Ammon's horn (tissue), 1 donor: ENCODE results near the gene KCTD17.

ENCODE experiments used
- DNase-seq: peaks from one replicate; pipeline ENCODE4 v3.0.0-alpha.2; 2016; ENCODE audit warnings: low spot score

Gene KCTD17

DNA sequence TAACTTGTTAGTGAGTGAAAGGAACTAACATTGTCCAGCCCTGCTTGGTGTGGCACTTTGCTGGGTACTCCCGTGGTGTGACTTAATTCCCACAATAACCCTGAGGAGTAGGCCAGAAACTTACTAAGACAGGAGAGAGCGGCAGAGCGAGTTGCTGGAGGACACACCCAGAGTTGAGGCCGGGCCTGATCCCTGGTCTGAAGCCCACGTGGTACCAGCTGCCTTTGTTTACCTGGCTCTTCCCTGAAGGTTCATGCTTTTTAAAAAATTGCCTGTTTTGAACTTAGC is 31.4 kb upstream of the KCTD17 start:
- no peak for DNase-seq

DNA sequence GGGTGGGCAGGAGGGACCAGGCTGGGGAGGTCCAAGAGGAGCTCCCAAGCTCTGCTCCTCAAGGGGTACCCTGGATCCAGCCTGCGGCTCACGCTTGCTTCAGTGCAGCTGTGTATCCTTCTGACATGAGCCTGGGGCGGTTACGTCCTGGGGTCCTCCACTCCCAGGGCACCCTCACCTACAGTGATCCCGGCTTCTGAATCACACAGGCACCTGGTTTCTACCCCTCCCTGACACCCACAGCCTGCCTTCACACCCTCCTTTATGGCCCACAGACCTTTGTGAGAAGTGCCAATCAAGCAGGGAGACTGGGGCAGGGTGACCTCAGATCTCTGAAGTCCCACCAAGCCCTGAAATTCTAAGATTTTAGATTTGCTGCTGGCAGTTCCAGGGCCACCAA is 30.5 kb upstream of the KCTD17 start:
- no peak for DNase-seq

DNA sequence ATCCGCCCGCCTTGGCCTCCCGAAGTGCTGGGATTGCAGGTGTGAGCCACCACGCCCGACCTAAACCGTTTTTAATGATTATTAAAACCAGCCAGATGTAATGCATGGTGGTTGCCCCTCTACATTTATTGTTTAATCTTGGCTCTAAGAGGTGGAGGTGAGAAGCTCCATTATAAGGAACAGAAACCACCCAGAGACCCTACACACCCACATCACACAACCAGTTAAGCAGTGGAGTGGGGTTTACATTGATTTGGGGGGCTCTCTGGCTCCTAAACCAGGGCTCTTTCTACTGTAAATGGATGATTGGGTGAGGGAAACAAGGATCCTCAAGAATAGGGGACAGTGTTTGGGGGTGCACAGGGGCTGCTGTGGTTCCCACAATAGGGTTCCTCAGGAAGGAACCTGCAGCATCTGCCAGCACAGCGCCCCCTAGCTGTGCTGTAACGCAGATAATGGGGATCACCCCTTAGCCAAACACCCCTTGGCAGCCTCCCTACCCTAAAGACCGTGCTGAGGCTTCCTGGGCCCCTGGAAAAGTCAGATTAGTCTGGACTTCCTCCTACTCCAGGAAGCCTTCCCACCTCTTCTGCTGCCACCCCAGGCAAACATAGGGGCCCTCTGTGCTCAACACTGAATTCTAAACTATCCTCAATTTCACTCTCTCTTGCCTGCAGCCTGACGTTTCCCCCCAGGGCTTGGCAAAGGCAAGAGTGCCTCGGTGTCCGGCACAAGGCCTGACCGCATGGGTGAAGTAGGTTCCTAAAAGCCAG is 29.6 kb upstream of the KCTD17 start:
- DNase-seq: peak; percentile 71

DNA sequence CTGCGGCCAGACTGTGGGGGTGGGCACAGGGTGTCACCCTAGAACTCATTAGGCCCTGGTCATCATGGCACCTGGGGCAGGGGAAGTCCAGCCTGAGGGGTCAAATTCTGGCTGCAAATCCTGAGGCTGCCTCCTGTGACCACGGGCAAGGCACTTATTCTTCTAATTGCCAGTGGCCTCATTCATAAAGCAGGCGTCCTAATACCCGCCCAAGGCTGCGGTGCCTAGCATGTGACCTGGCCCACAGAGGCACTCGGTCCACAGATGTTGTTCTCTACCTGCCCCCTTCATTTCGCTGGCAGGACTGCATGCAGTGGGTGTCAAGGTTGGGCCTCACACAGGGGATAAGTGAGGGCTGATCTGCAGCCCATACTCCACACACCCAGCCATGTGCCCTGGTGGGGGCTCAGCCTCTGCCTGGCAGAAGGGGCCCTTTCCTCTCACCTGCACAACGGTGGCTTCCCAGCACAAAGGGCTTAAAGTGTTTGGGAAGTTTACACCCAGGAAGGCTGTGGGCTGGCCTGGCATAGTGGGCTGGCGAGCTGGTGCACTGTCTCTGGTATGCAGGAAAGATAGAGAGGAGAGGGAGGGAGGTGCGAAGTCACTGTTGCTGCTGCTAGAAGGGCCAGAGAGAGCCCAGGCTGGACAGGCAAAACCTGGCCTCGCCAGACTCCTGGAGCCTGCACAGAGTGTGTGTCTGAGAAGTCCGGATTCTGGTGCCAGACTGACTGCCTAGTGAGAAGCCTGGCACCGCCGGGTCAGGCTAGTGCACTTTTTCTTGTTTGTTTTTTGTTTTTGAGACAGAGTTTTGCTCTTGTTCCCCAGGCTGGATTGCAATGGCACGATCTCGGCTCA is 28.8 kb upstream of the KCTD17 start:
- peak; percentile 34 for DNase-seq

DNA sequence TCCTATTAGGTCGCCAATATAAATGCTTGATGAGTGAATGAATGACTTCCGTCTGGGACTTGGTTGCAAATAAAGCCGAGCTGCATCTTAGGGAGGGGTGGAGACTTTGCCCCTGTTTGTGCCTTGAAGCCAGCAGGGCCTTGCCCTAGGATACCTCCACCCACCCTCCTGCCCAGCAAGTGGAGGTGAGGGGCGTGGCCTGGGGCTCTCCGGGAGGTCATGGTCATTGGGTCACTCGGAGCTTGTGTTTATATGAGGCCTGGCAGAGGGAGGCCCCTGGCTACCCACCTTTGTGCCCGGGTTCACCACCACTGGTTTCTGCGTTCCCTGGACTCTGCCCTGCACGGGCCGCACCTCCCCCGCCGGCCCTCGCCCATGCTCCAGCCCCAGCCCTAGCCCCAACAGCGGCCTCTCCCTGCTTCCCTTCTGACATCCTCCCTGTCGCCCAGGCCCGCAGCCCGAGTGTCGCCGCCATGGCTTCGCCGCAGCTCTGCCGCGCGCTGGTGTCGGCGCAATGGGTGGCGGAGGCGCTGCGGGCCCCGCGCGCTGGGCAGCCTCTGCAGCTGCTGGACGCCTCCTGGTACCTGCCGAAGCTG is 27.7 kb upstream of the KCTD17 start:
- no peak for DNase-seq

DNA sequence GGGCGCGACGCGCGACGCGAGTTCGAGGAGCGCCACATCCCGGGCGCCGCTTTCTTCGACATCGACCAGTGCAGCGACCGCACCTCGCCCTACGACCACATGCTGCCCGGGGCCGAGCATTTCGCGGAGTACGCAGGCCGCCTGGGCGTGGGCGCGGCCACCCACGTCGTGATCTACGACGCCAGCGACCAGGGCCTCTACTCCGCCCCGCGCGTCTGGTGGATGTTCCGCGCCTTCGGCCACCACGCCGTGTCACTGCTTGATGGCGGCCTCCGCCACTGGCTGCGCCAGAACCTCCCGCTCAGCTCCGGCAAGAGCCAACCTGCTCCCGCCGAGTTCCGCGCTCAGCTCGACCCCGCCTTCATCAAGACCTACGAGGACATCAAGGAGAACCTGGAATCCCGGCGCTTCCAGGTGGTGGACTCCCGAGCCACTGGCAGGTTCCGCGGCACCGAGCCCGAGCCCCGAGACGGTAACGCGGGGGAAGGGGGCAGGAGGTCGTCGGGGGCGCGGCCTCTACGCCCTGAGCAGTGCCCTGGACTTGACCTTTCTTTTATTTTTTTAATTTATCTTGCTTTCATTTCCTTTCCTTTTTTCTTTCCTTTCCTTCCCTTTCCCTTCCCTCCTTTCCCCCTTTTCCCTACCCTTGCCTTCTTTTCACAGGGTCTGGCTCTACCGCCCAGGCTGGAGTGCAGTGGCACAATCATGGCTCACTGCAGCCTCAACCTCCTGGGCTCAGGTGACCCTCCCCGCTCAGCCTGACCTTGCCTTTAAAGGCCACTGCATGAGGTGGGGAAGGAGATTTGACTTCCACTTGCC is 27.0 kb upstream of the KCTD17 start:
- DNase-seq: no peak

DNA sequence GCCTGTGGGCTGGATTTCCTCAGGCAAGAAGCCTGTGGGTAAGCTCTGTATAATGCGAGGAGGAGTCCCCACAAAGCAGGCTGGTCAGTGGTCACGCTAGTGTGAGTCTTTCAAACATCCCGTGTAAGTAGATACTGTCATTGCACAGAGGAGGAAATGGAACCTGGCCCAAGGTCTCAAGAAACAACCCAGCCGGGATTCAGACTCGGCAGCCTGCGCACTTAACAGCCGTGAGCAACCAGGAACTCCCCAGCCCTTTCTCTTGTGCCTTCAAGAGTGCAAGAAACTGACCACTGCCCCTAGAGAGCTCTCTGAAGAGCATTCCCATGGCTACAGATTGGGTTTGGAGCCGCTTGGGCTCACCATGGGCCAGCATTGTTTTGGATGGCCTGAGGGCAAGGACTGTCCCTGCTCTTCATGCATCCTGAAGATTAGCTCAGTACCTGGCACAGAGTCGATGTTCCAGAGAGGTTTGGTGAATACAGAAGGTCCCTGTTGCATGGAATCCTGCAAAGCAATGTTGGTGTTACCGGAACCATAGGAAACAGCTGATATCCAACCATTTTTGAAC is 26.0 kb upstream of the KCTD17 start:
- no peak for DNase-seq

DNA sequence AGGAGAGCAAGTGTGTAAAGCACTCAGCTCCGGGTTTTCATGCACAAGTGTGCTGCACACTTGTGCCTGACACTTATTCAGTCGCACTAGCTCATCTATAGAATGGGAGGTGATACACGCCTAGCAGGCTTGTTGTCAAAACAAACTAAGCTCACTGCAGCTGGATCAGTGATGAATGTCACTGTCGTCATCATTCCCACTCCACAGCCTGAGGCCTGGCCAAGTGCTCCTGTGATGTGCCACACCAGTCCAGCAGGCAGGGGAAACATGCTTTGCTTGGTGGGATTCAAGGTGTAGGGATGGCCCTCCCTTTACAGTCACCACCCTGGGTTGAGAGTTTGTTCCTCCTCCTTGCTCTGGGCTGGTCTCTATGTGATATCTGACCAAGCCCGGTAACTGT is 25.2 kb upstream of the KCTD17 start:
- DNase-seq: no peak

DNA sequence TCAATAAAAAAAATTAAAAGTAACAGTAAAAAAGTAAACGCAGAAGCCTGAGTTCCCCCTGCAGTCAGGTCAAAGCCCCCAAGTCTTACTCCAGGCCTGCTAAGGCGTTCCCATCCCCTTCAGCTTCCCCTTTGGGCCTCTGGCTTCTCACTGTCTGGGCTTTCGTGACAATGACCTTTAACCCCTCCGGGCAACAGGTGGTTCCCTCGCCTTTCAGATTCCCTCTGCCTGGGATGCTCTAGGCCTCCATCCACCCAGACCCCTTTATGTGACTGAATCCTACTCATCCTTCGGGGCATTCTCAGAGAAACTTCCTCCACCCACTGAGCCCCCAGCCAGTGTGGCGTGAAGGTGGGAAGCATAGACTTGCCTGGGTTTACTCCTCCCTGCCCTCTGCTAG is 24.0 kb upstream of the KCTD17 start:
- DNase-seq: no peak

DNA sequence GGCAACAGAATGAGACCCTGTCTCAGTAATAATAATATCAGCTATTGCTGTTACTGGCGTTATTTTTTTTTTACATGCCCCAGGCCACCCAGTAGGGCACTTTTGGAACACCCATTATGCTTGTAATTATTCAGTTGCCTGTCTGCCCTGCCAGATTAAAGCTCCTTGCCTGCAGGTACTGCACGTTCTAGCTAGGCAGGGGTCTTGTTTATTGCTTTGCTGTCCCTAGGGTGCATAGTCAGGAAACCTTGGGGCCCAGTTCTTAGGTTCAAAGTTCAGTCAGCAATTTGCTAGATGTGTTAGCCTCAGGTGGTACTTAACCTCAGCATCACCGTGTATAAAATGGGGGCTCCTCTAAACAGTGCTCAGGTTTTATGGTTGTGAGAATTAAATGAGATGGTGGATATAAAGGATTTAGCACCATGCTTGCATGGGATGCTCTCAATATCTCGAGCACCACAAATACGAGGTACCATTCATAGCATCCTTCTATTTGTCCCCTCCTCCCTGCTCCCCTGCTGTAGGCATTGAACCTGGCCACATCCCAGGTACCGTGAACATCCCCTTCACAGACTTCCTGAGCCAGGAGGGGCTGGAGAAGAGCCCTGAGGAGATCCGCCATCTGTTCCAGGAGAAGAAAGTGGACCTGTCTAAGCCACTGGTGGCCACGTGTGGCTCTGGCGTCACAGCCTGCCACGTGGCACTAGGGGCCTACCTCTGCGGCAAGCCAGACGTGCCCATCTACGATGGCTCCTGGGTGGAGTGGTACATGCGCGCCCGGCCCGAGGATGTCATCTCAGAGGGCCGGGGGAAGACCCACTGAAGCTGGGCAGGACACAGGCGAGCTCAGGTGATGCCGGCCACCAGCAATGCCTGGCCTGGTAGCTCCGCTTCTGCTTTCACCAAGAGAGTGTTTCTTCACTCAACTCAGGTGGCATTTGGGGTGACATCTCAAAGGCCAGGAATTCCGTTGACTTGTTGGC is 22.6 kb upstream of the KCTD17 start:
- DNase-seq: no peak

DNA sequence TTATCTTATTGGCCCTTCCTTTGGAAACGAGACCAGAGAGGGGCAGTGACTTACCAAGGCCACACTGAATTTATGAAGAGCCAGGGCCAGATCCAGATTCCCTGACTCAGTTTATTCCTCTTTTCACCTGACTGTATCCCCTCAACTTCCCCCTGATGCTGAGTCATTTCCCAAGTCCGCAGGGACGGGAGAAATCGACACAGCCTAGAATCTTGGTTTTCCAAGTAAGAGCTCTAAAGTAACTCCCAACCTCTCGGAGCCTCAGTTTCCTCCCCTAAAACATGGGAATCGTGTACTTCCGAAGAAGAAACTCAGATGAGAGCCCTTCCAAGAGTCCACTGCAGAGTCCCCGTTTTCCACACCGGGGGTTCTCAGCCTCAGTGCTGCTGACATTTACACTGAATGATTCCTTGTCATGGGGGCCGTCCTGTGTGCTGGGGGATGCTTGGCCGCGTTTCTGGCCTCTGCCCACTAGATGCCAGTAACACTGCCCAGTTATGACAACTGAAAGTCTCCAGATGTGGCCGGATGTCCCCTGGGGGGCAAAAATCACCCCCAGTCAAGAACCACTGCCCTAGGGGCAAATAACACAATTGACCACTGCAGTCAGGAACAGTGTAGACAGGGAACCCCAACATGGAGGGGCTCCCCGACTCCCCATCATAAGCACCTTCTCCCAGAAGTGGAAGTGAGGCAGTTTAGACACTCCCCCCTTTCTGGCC is 20.8 kb upstream of the KCTD17 start:
- no peak for DNase-seq

DNA sequence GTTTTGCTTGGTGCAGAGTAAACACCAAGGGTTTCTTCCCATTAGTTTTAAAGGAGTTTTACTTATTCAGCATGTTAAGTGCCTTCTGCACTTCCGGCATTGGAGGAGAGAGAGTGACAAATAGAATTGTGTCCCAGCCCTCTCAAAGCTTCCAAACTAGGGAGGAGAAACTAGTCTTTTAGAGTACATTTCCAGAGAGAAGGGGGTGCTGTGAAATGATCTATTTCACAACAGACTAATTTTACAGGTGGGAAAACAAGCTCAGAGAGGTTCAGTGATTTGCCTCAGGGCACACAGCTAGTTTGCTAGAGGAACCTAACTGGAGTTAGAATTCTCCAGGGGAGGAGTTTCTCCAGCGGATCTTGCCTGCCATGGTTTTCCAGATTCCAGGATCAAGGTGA is 19.4 kb upstream of the KCTD17 start:
- no peak for DNase-seq

DNA sequence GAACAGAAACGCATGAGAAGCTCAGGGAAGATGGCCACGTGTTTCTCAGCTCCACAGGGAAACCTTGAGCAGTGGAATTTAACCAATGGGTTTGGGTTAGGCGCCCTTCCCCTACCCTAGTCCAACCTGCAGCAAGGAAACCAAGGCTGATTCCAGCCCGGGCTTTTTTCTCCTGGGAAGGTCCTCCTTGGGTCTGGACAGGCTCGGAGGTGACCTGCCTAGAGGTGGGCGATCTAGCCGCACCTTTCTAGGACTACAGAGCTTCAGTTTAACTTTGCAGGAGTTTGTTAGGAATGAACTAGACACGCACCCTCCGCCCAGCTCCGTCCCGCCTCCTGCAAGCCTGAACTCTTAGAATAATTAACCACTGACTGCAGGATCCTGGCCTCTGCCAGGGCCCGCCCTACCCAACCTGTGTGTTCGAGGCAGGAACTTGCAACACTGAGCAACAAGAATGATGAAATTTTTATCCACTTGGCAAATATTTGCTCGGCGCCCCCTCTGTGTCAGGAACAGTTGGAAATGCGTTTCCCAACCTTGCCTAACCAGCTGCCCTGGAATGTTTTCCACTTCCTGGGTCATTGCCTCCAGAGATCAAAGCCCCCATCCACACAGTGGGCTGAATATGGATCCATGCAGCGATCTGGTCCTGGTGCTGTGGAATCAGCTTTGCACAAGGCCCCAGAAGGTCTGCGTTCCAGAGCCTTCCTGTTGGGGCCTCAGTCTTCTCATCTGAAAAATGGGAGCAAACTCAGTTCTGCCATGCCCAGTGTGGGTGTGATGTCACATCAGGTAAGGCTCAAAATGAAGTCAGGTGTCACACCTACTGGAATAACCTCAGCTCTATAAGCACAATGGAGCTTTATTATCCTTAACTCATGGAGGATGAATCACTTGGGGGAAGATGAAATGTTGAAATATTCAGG is 18.7 kb upstream of the KCTD17 start:
- DNase-seq: no peak

DNA sequence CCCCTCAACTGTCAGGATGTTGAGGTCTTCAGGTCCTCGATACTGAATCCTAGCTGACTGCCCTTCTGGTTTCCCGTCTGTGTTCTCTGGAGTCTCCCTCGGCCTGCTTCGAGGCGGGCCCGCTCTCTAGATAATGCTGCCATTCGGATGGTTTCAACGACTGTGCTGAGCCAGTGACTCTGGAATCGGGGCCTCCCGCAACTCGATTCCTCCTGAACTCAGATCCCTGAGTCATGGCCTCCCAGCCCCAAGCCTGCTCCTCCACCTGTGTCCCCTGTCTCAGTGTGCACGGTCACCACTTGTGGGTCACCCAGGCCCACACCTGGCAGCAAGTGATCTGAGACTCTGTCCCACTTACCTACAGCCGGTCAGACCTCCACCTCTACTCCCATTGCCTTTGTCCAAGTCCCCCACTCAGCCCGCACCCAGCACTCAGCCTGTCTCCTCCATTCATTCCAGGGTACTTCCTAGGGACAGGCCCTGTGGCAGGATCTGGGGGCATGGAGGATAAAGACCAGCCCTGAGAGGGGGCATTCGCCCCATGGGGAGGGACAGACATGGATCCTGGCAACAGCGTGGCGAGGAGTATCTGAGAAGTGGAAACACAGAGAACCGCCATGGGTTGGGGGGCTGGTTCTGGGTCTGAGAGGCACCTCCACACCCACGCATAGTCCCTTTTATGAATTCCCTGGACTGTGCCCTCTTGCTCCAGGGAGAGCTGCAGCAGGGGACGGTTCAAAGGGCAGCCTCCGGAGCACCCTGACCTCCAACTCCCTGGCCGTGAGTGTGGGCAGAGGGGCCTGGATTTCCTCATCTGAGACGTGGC is 17.7 kb upstream of the KCTD17 start:
- no peak for DNase-seq

DNA sequence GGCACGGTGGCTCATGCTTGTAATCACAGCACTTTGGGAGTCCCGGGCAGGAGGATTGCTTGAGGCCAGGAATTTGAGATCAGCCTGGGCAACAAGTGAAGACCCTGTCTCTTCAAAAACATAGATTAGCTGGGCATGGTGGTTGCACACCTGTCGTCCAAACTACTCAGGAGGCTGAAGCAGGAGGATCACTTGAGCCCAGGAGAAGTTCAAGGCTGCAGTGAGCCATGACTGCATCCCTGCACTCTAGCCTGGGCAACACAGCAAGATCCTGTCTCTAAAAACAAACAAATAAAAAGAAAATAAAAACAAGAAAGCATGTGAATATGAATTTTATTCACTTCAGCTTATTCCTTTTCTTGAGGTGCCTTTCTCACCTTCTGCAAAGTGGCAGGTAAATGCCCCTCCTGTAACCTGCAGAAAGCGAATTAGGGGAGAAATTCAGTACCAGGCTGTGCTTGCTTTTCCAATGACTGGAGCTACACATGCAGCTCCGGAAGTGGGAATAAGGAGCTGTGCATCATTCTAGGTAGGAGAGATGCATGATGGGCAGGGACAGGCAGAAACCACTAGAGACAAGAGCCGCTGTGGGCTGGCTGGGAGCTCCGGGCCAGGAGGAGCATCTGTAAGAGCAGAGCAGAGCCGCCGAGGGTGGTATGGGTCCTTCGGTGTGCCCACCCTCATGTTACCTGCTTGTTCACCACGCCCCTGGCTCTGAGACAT is 14.7 kb upstream of the KCTD17 start:
- DNase-seq: no peak

DNA sequence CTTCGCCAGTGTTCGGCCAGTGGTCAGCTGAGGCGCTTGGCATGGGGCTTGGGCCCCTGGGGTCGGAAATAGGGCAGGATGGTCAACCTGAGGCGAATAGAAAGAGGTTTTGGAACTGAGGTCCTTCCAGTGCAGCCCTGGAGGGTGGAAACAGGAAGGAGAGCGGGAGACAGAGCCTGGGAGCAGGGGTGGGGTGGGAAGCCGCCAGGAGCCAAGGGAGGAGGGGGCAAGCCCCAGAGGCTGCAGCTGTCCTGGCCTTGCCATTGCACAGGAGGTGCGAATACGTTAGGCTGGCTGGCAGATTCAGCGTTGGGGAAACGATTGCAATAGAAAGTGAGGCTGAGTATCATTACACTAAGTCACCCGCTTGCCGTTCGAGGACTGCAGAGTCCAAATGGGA is 13.9 kb upstream of the KCTD17 start:
- no peak for DNase-seq

DNA sequence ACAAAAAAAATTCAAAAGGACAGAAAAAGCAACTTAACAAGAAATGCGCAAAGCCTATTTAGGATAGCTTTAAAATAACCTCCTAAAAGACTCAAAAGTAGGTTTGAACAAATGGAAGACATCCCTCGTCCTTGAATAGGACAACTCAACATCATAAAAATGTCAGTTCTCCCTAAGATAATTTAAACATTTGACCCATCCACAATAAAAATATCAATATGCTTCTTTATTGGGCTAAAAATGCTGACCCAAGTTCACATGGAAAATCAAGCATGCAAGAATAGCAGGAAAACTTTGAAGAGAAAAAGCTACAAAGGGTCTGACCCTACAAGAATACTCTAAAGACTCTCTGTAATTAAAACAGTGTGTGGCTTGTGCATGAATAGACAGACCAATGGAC is 12.1 kb upstream of the KCTD17 start:
- no peak for DNase-seq
